Hepatocyte (in vitro differentiated cells): ENCODE results near the gene GGTLC3. TPM values are rescaled to one million over a fixed set of nuclear protein-coding genes. Genes with fewer than 3 reads are reported as not detected.
"Not testable (repeated sequence)": the region's sequence is repeated elsewhere in the genome, so short reads cannot be mapped to it uniquely, and the experiment has no call there.

Source experiments
- DNase-seq: peaks from one replicate; pipeline ENCODE4 v3.0.0-alpha.2; 2016; ENCODE audit warnings: low spot score
- H2AFZ ChIP-seq: fragments of 200-600 bp; sonication (generic); 2 replicates; pipeline ENCODE4 v1.6.0; 2016; ENCODE audit warnings: antibody characterized with exemption, mild to moderate bottlenecking
- H3K27ac ChIP-seq: fragments of 200-600 bp; sonication (generic); 2 replicates; pipeline ENCODE4 v1.5.1; 2016; ENCODE audit warnings: mild to moderate bottlenecking
- H3K27me3 ChIP-seq: fragments of 200-600 bp; sonication (generic); 2 replicates; pipeline ENCODE4 v1.6.1; 2016
- H3K36me3 ChIP-seq: fragments of 200-600 bp; sonication (generic); replicated peaks from 2 replicates; pipeline ENCODE4 v1.5.1; 2016; ENCODE audit warnings: low read depth; ENCODE audit not compliant: insufficient read depth
- H3K4me1 ChIP-seq: fragments of 200-600 bp; sonication (generic); 2 replicates; pipeline ENCODE4 v1.5.1; 2016; ENCODE audit warnings: mild to moderate bottlenecking, moderate library complexity; ENCODE audit not compliant: insufficient read depth
- H3K4me2 ChIP-seq: fragments of 200-600 bp; sonication (generic); 2 replicates; pipeline ENCODE4 v1.6.0; 2016
- H3K4me3 ChIP-seq: fragments of 200-600 bp; sonication (generic); 2 replicates; pipeline ENCODE4 v1.5.1; 2016; ENCODE audit warnings: mild to moderate bottlenecking
- H3K79me2 ChIP-seq: fragments of 200-600 bp; sonication (generic); 2 replicates; pipeline ENCODE4 v1.6.0; 2017; ENCODE audit warnings: mild to moderate bottlenecking
- H3K9me2 ChIP-seq: fragments of 200-600 bp; sonication (generic); replicated peaks from 2 replicates; pipeline ENCODE4 v1.6.0; 2017; ENCODE audit warnings: mild to moderate bottlenecking; ENCODE audit not compliant: insufficient read depth
- H3K9me3 ChIP-seq: fragments of 200-600 bp; sonication (generic); 2 replicates; pipeline ENCODE4 v1.5.1; 2016; ENCODE audit warnings: low read depth, mild to moderate bottlenecking
- H4K20me1 ChIP-seq: fragments of 200-600 bp; sonication (generic); 2 replicates; pipeline ENCODE4 v1.6.0; 2016; ENCODE audit warnings: mild to moderate bottlenecking; ENCODE audit not compliant: insufficient read depth, poor library complexity, severe bottlenecking
- WGBS: methylation state at CpG from one replicate; pipeline ENCODE4 v1.1.6; 2016; ENCODE audit warnings: low lambda C conversion rate; ENCODE audit errors: missing lambda C conversion rate; 5-methylcytosine and 5-hydroxymethylcytosine counted together
- polyA plus RNA-seq: library from polyadenylated mRNA; unstranded; fragments of >200 nt; fragmentation: Nextera tagmentation; extraction: Ambion mirVana; gene quantifications from 2 replicates; pipeline ENCODE4 v1.2.1, GENCODE V29; 2016
- total RNA-seq: library from RNA; depleted of rRNA; stranded (reverse); fragments of >200 nt; gene quantifications from 2 replicates; pipeline ENCODE4 v1.2.3, GENCODE V29; 2014

The GGTLC3 gene
- not detected in 2 replicates for total RNA-seq
- polyA plus RNA-seq = 0.35 TPM in 1 of 2 replicates, not detected in the other

GRCh38 chr22:18518061-18518460 lies at the start of gene GGTLC3:
Gene GGTLC3 (minus strand): TSS chr22:18518161. CDS start chr22:18517897, 264 bp downstream.
- not testable (repeated sequence) for H3K4me1 ChIP-seq, H3K9me2 ChIP-seq, H3K79me2 ChIP-seq, H3K27me3 ChIP-seq, H4K20me1 ChIP-seq, H2AFZ ChIP-seq, H3K4me2 ChIP-seq, H3K27ac ChIP-seq, H3K4me3 ChIP-seq, DNase-seq, H3K9me3 ChIP-seq, H3K36me3 ChIP-seq
- no CpG with 5 or more reads among the region's 5 CpGs for WGBS

- not testable (repeated sequence) for H2AFZ ChIP-seq, H3K4me3 ChIP-seq, H3K9me2 ChIP-seq, H3K4me1 ChIP-seq, H3K4me2 ChIP-seq, H4K20me1 ChIP-seq, H3K9me3 ChIP-seq, H3K27me3 ChIP-seq, H3K27ac ChIP-seq, DNase-seq, H3K36me3 ChIP-seq, H3K79me2 ChIP-seq
- no CpG with 5 or more reads among the region's 16 CpGs for WGBS
These were observed 42.4 kb upstream of the GGTLC3 start for GRCh38 chr22:18560099-18560974.

DNA sequence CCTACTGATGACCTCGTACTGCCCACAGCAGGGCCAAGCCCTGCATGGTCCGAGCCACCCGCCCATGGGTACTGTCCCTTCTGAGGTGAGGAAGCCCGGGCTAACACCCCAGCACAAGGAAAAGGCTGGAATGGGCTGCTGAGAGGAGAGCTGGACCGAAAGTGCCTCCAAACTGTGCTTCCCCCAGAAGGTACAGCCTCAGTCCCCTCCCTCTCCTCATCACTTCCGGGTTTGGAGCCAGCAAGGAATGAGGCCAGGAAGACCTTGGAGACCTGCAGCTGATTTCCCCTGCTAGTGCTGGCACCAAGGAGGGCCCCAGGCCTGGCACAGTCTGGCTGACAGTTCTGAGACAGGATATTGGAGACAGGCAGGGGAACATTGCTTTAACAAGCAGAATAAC lies 41.0 kb upstream of the GGTLC3 start:
- WGBS = no CpG with 5 or more reads among the region's 6 CpGs

GRCh38 chr22:18558516-18558915 lies 40.6 kb upstream of the GGTLC3 start:
- H3K27me3 ChIP-seq, H3K79me2 ChIP-seq, H3K4me2 ChIP-seq, H3K4me3 ChIP-seq, H3K9me3 ChIP-seq, DNase-seq, H3K27ac ChIP-seq, H4K20me1 ChIP-seq, H3K9me2 ChIP-seq, H3K36me3 ChIP-seq, H2AFZ ChIP-seq, H3K4me1 ChIP-seq: not testable (repeated sequence)
- WGBS = no CpG with 5 or more reads among the region's 4 CpGs

More for the DNA sequence above, 41.0 kb upstream of the GGTLC3 start:
- not testable (repeated sequence) for H3K9me2 ChIP-seq, H3K27ac ChIP-seq, H4K20me1 ChIP-seq, H3K36me3 ChIP-seq, H3K27me3 ChIP-seq, H3K4me1 ChIP-seq, DNase-seq, H3K9me3 ChIP-seq, H3K4me2 ChIP-seq, H2AFZ ChIP-seq, H3K79me2 ChIP-seq, H3K4me3 ChIP-seq

DNA sequence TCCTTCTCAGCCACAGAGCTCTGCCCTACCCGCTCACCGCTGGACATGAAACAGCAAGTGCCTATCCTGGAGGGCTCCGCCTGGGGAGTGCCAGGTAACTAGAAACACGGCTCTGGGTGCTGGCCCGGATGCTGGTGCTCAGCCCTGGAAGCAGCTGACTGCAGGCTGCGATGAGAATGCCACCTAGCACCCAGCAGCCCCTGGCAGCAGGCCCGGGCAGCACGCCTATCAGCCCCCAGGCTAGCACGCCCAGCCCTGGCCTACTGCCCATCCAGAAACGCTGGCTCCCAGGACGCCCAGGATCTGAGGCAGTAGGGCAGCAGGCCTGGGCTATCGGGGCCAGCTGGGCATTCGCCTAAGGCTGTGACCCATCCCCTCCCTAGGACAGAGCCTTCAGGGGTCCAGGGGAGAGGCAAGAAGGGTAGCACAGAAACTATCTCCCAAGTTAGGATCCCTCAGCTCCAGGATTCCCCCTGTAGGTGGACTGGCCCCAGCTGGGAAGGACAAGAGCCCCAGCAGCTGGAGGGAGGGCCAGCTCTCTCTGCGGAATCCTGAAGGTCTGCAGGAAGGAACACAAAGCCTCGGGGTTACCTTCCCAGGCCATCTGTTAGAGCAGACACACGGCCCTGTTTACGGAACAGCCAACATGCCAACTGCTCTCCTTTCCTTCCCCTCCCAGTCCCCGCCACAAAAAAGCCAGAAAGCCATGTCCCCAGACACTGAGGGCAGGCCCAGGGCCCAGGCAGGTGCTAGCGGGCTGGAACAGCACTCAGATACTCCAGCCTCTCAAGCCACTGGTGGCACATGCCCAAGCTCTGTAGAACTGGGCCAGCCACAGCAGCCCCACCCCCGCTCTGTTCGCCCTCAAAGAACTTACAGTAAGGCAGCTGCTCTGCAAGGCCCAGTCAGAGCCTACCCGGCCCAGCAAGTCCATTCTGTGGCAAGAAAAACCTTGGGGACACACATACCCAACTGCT lies 36.6 kb upstream of the GGTLC3 start:
- H3K4me3 ChIP-seq, DNase-seq: not testable (repeated sequence)

GRCh38 chr22:18552839-18553597 lies 35.1 kb upstream of the GGTLC3 start:
- not testable (repeated sequence) for H3K36me3 ChIP-seq, H3K9me3 ChIP-seq, H3K79me2 ChIP-seq, H3K27ac ChIP-seq, H3K4me3 ChIP-seq, DNase-seq, H3K4me1 ChIP-seq, H3K4me2 ChIP-seq, H4K20me1 ChIP-seq, H3K27me3 ChIP-seq, H3K9me2 ChIP-seq, H2AFZ ChIP-seq
- no CpG with 5 or more reads among the region's 19 CpGs for WGBS

More for the DNA sequence above, 36.6 kb upstream of the GGTLC3 start:
- H3K4me1 ChIP-seq, H3K79me2 ChIP-seq, H3K9me2 ChIP-seq, H3K36me3 ChIP-seq, H3K27me3 ChIP-seq, H3K27ac ChIP-seq, H4K20me1 ChIP-seq, H3K4me2 ChIP-seq, H2AFZ ChIP-seq, H3K9me3 ChIP-seq: not testable (repeated sequence)
- no CpG with 5 or more reads among the region's 22 CpGs for WGBS

- H4K20me1 ChIP-seq = not testable (repeated sequence)
These were observed 33.1 kb upstream of the GGTLC3 start for GRCh38 chr22:18551046-18551445.

GRCh38 chr22:18549458-18550179 lies 31.7 kb upstream of the GGTLC3 start:
- not testable (repeated sequence) for DNase-seq

More at GRCh38 chr22:18551046-18551445, 33.1 kb upstream of the GGTLC3 start:
- not testable (repeated sequence) for H3K27me3 ChIP-seq, DNase-seq, H3K27ac ChIP-seq, H2AFZ ChIP-seq, H3K4me2 ChIP-seq, H3K9me3 ChIP-seq, H3K9me2 ChIP-seq, H3K36me3 ChIP-seq, H3K4me1 ChIP-seq, H3K79me2 ChIP-seq, H3K4me3 ChIP-seq
- no CpG with 5 or more reads among the region's 7 CpGs for whole genome bisulfite sequencing

More at GRCh38 chr22:18549458-18550179, 31.7 kb upstream of the GGTLC3 start:
- not testable (repeated sequence) for H3K4me3 ChIP-seq, H3K79me2 ChIP-seq, H3K4me1 ChIP-seq, H3K9me2 ChIP-seq, H3K4me2 ChIP-seq, H3K27ac ChIP-seq, H2AFZ ChIP-seq, H4K20me1 ChIP-seq, H3K36me3 ChIP-seq, H3K27me3 ChIP-seq, H3K9me3 ChIP-seq
- no CpG with 5 or more reads among the region's 13 CpGs for WGBS
